SK-N-SH (cell line): ENCODE results near the gene PAQR7. TPM values are rescaled to one million over a fixed set of nuclear protein-coding genes. Genes with fewer than 3 reads are reported as not detected.

Experiments used
- CTCF ChIA-PET: fragments of 300-600, 350-600 bp; formaldehyde crosslinking; extraction: SDS; loops from one replicate; lab custom pipeline; 2021; lab: Yijun Ruan, JAX
- POLR2A ChIA-PET: fragments of 350-600 bp; sonication (Branson Sonifier 250); formaldehyde crosslinking; extraction: SDS; loops from one replicate; lab custom pipeline; 2020; ENCODE audit warnings: antibody characterized with exemption, inconsistent platforms; lab: Yijun Ruan, JAX
- DNase-seq: peaks from one replicate; pipeline ENCODE4 v3.0.0; 2012
- H2AFZ ChIP-seq: fragments of 200-600 bp; sonication (generic); 2 replicates; pipeline ENCODE4 v1.8.1; 2016; ENCODE audit warnings: antibody characterized with exemption, mild to moderate bottlenecking, low read depth
- H3F3A ChIP-seq: fragments of 200-600 bp; sonication (generic); replicated peaks from 2 replicates; pipeline ENCODE3; 2016; ENCODE audit warnings: antibody characterized with exemption, mild to moderate bottlenecking; ENCODE audit not compliant: insufficient read depth
- H3K27ac ChIP-seq, 2 experiments: fragments of 200-500 bp in 1 of 2; fragments of 200-600 bp in 1 of 2; sonication (Bioruptor generic) in 1 of 2; sonication (generic), shearing (Covaris generic) in 1 of 2; 2 replicates each; pipeline versions ENCODE4 v1.5.1 to v1.6.1; 2014 to 2016; ENCODE audit warnings: low read depth in 2 of 2, inconsistent platforms in 1 of 2, low read length in 1 of 2, mild to moderate bottlenecking in 1 of 2, mixed read lengths in 1 of 2
- H3K27me3 ChIP-seq: fragments of 200-600 bp; sonication (generic), shearing (Covaris generic); 2 replicates; pipeline ENCODE4 v1.6.1; 2016; ENCODE audit warnings: mixed run types; ENCODE audit not compliant: insufficient read depth
- H3K36me3 ChIP-seq, 2 experiments: fragments of 200-500 bp in 1 of 2; fragments of 200-600 bp in 1 of 2; sonication (Bioruptor generic) in 1 of 2; sonication (generic) in 1 of 2; replicated peaks in 1 of 2; 2 replicates each; pipeline versions ENCODE3 to v1.5.1; 2014 to 2016; ENCODE audit warnings: low read length in 1 of 2, mild to moderate bottlenecking in 1 of 2; ENCODE audit not compliant: insufficient read depth in 2 of 2, control insufficient read depth in 1 of 2
- H3K4me1 ChIP-seq, 2 experiments: fragments of 200-500 bp in 1 of 2; fragments of 200-600 bp in 1 of 2; sonication (Bioruptor generic) in 1 of 2; sonication (generic), shearing (Covaris generic) in 1 of 2; 2 replicates each; pipeline versions ENCODE4 v1.5.1 to v1.6.1; 2014 to 2016; ENCODE audit warnings: low read depth in 1 of 2, low read length in 1 of 2, mixed run types in 1 of 2; ENCODE audit not compliant: insufficient read depth in 2 of 2, control insufficient read depth in 1 of 2
- H3K4me2 ChIP-seq: fragments of 200-600 bp; sonication (generic), shearing (Covaris generic); 2 replicates; pipeline ENCODE4 v1.6.1; 2017; ENCODE audit warnings: mixed run types
- H3K4me3 ChIP-seq, 2 experiments: fragments of 200-500 bp in 1 of 2; fragments of 200-600 bp in 1 of 2; sonication (Bioruptor generic) in 1 of 2; sonication (generic), shearing (Covaris generic) in 1 of 2; 2 replicates each; pipeline versions ENCODE4 v1.5.1 to v1.8.1; 2014 to 2016; ENCODE audit warnings: low read depth in 2 of 2, inconsistent platforms in 1 of 2, low read length in 1 of 2, mild to moderate bottlenecking in 1 of 2, mixed read lengths in 1 of 2, moderate library complexity in 1 of 2
- H3K79me2 ChIP-seq: fragments of 200-600 bp; sonication (generic); 2 replicates; pipeline ENCODE4 v1.8.1; 2017; ENCODE audit warnings: mild to moderate bottlenecking; ENCODE audit not compliant: insufficient read depth
- H3K9ac ChIP-seq: fragments of 200-600 bp; sonication (generic); 2 replicates; pipeline ENCODE4 v1.6.1; 2017; ENCODE audit warnings: mixed run types
- H3K9me2 ChIP-seq: fragments of 200-600 bp; sonication (generic); 2 replicates; pipeline ENCODE4 v1.6.1; 2017; ENCODE audit warnings: mixed run types
- H3K9me3 ChIP-seq: fragments of 200-600 bp; sonication (generic); 2 replicates; pipeline ENCODE4 v1.6.1; 2017; ENCODE audit warnings: mixed run types, mild to moderate bottlenecking, moderate library complexity
- H4K20me1 ChIP-seq: fragments of 200-600 bp; sonication (generic); 2 replicates; pipeline ENCODE4 v1.6.1; 2017; ENCODE audit warnings: mild to moderate bottlenecking, mixed run types; ENCODE audit not compliant: insufficient read depth
- CHD2 ChIP-seq: fragments of 150-350 bp; IDR thresholded peaks from 2 replicates; pipeline ENCODE4 v1.6.1; 2018; ENCODE audit warnings: low read length; ENCODE audit not compliant: partially characterized antibody
- EZH2phosphoT487 ChIP-seq: fragments of 200-600 bp; sonication (generic); IDR thresholded peaks from 2 replicates; pipeline ENCODE4 v1.6.1; 2017; ENCODE audit warnings: low read depth, mixed run types, mild to moderate bottlenecking, antibody characterized with exemption, moderate library complexity, borderline replicate concordance
- MXI1 ChIP-seq: IDR thresholded peaks from 2 replicates; pipeline ENCODE4 v1.6.1; 2012; ENCODE audit warnings: mild to moderate bottlenecking, low read depth, low read length, improper control_type of control experiment
- NFIC ChIP-seq: IDR thresholded peaks from 2 replicates; pipeline ENCODE4 v1.4.0; 2012; ENCODE audit warnings: borderline replicate concordance
- POLR2AphosphoS5 ChIP-seq: IDR thresholded peaks from 2 replicates; pipeline ENCODE4 v1.6.1; 2012; ENCODE audit warnings: low read depth, low read length
- RCOR1 ChIP-seq: fragments of 150-350 bp; IDR thresholded peaks from 2 replicates; pipeline ENCODE4 v1.6.1; 2017; ENCODE audit warnings: antibody characterized with exemption, low read length
- RFX5 ChIP-seq: IDR thresholded peaks from 2 replicates; pipeline ENCODE4 v1.6.1; 2012; ENCODE audit warnings: mild to moderate bottlenecking, improper control_type of control experiment, low read length
- SIN3A ChIP-seq: IDR thresholded peaks from 2 replicates; pipeline ENCODE4 v1.6.1; 2012; ENCODE audit warnings: low read depth, mild to moderate bottlenecking, low read length, moderate library complexity, borderline replicate concordance
- SMC3 ChIP-seq: IDR thresholded peaks from 2 replicates; pipeline ENCODE4 v1.6.1; 2012; ENCODE audit warnings: low read depth, low read length, improper control_type of control experiment
- YY1 ChIP-seq: IDR thresholded peaks from 2 replicates; pipeline ENCODE4 v1.4.0; 2012; ENCODE audit warnings: low read depth, mild to moderate bottlenecking
- WGBS: methylation state at CpG from one replicate; pipeline ENCODE4 v1.1.6; 2017; ENCODE audit warnings: low lambda C conversion rate; 5-methylcytosine and 5-hydroxymethylcytosine counted together
- polyA plus RNA-seq, 3 experiments: library from polyadenylated mRNA; depleted of rRNA; stranded (reverse); fragments of >200 nt; gene quantifications; 2 replicates each; pipeline ENCODE4 v1.2.3, GENCODE V29; 2012
- TF ChIP-seq, protein P1 (sequence below): IDR thresholded peaks from 2 replicates; pipeline ENCODE4 v1.6.1; 2012; ENCODE audit warnings: mild to moderate bottlenecking, low read depth, low read length, moderate library complexity
- TF ChIP-seq, protein P2 (sequence below): IDR thresholded peaks from 2 replicates; pipeline ENCODE4 v1.4.0; 2012; ENCODE audit warnings: low read depth
- TF ChIP-seq, protein P3 (sequence below): fragments of 150-350 bp; IDR thresholded peaks from 2 replicates; pipeline ENCODE4 v1.6.1; 2016; ENCODE audit warnings: mild to moderate bottlenecking, low read depth, low read length
- TF ChIP-seq, protein P4 (sequence below): fragments of 150-350 bp; IDR thresholded peaks from 2 replicates; pipeline ENCODE4 v1.6.1; 2017; ENCODE audit warnings: antibody characterized with exemption, low read length, low read depth, borderline replicate concordance
- TF ChIP-seq, protein P5 (sequence below): IDR thresholded peaks from 2 replicates; pipeline ENCODE4 v1.4.0; 2012; ENCODE audit warnings: low read depth, borderline replicate concordance

PAQR7 gene
- polyA plus RNA-seq, 1 of the 3 experiments (the other 2 are of a cell fraction): 5.6 TPM

DNA sequence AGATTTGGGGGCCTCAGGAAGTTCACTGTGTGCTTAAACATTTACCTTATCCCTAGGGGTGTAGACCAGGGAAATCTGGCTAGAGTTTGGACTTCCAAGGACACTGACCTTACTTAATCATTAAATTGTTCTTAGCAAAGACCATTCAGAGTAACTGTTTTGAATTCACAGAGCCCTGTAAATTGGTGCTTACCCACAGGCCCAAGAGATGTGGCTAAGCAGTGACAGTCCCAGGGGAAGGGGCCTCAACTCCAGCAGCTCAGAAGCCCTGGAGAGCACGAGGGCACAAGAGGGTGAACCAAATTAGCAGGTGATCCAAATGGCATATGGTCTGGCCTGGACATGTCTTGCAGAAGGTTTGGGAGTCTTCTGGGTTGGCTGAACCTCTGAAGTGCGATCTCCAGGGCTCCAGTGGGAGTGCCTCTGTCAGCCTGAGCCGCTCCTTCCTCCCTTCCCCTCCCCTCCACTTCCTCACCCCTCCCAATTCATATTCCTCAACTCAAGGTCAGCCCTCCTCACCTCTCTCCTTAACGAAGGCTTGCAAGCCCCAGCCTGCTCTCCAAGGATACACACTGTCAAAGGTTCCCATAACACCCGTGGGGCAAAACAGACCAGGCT lies 4.3 kb downstream of the PAQR7 start:
- Histone ChIP-seq H3K4me1 (peaks cover 0 to 13% of the 10 kb centered on the region in 2 experiments; a peak in 1 of 4 replicates), H3K9me2 (no peaks in the 10 kb centered on the region), H3K4me2 (no peak overlapping the region), H3K36me3 (no peaks in the 10 kb centered on the region), H3K27me3 (no peaks in the 10 kb centered on the region), H3K4me3 (no peak overlapping the region), H3K9ac (no peak overlapping the region), H3K9me3 (no peaks in the 10 kb centered on the region), H3K27ac (no peak overlapping the region), H2AFZ (no peak overlapping the region), H3K79me2 (peaks cover 13% of the 10 kb centered on the region), H3F3A (peaks cover 7% of the 10 kb centered on the region), H4K20me1 (no peaks in the 10 kb centered on the region)
- ChIA-PET POLR2A (interaction anchor here (0.6 kb wide), 1 partner anchor 669 kb away, joined by 4 read pairs; no protein-coding TSS in a partner anchor), CTCF (no interaction called here)
- no peak for DNase-seq
- TF ChIP-seq EZH2phosphoT487: no peak
- TF ChIP-seq YY1: no peak
- TF ChIP-seq, protein P1, sequence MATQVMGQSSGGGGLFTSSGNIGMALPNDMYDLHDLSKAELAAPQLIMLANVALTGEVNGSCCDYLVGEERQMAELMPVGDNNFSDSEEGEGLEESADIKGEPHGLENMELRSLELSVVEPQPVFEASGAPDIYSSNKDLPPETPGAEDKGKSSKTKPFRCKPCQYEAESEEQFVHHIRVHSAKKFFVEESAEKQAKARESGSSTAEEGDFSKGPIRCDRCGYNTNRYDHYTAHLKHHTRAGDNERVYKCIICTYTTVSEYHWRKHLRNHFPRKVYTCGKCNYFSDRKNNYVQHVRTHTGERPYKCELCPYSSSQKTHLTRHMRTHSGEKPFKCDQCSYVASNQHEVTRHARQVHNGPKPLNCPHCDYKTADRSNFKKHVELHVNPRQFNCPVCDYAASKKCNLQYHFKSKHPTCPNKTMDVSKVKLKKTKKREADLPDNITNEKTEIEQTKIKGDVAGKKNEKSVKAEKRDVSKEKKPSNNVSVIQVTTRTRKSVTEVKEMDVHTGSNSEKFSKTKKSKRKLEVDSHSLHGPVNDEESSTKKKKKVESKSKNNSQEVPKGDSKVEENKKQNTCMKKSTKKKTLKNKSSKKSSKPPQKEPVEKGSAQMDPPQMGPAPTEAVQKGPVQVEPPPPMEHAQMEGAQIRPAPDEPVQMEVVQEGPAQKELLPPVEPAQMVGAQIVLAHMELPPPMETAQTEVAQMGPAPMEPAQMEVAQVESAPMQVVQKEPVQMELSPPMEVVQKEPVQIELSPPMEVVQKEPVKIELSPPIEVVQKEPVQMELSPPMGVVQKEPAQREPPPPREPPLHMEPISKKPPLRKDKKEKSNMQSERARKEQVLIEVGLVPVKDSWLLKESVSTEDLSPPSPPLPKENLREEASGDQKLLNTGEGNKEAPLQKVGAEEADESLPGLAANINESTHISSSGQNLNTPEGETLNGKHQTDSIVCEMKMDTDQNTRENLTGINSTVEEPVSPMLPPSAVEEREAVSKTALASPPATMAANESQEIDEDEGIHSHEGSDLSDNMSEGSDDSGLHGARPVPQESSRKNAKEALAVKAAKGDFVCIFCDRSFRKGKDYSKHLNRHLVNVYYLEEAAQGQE: no peak
- 84% methylated on average over 5 of the region's 5 CpGs for WGBS

DNA sequence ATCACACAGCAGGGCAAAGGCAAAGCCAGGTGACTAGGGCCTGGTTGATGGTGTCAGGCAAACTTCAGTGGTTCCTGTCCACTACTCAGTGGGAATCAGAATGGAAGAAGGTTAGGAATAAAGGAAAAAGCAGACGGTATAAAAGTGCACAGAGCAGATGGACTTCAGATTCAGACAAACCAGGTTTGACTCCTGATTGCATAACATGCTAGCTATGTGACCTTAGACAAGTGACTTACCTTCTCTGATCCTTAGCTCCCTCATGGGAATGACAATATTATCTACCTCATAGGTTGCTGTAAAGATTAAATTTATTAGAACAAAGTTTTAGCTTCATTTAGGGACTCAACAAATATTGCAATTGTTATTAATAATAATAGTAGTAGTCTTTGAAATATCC lies 4.9 kb downstream of the PAQR7 start:
- Histone ChIP-seq H3K4me1 (peaks cover 0 to 8% of the 10 kb centered on the region in 2 experiments; a peak in 1 of 4 replicates), H3K27me3 (no peaks in the 10 kb centered on the region), H3K79me2 (peaks cover 13% of the 10 kb centered on the region), H3F3A (peaks cover 4% of the 10 kb centered on the region), H4K20me1 (no peaks in the 10 kb centered on the region), H3K9ac (no peak overlapping the region), H3K9me2 (no peaks in the 10 kb centered on the region), H3K36me3 (no peaks in the 10 kb centered on the region), H3K4me2 (no peak overlapping the region), H3K27ac (no peak overlapping the region), H2AFZ (no peak overlapping the region), H3K4me3 (no peak overlapping the region), H3K9me3 (no peaks in the 10 kb centered on the region)
- ChIA-PET CTCF (interaction anchor here (0.6 kb wide), 2 partner anchors 53 to 56 kb away, joined by 3 read pairs; no protein-coding TSS in a partner anchor), POLR2A (no interaction called here)
- no peak for DNase-seq
- 78% methylated on average over 1 of the region's 1 CpG for WGBS
- TF ChIP-seq POLR2AphosphoS5: no peak
- TF ChIP-seq MXI1: no peak
- TF ChIP-seq RFX5: no peak
- no peak for TF ChIP-seq EZH2phosphoT487
- no peak for TF ChIP-seq RCOR1
- TF ChIP-seq SIN3A: no peak
- no peak for TF ChIP-seq NFIC
- no peak for TF ChIP-seq SMC3
- TF ChIP-seq, protein P2, sequence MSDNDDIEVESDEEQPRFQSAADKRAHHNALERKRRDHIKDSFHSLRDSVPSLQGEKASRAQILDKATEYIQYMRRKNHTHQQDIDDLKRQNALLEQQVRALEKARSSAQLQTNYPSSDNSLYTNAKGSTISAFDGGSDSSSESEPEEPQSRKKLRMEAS: no peak
- TF ChIP-seq, protein P1: no peak
- TF ChIP-seq, protein P3, sequence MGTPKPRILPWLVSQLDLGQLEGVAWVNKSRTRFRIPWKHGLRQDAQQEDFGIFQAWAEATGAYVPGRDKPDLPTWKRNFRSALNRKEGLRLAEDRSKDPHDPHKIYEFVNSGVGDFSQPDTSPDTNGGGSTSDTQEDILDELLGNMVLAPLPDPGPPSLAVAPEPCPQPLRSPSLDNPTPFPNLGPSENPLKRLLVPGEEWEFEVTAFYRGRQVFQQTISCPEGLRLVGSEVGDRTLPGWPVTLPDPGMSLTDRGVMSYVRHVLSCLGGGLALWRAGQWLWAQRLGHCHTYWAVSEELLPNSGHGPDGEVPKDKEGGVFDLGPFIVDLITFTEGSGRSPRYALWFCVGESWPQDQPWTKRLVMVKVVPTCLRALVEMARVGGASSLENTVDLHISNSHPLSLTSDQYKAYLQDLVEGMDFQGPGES: no peak
- TF ChIP-seq, protein P4, sequence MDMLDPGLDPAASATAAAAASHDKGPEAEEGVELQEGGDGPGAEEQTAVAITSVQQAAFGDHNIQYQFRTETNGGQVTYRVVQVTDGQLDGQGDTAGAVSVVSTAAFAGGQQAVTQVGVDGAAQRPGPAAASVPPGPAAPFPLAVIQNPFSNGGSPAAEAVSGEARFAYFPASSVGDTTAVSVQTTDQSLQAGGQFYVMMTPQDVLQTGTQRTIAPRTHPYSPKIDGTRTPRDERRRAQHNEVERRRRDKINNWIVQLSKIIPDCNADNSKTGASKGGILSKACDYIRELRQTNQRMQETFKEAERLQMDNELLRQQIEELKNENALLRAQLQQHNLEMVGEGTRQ: no peak
- TF ChIP-seq CHD2: no peak
- TF ChIP-seq, protein P5, sequence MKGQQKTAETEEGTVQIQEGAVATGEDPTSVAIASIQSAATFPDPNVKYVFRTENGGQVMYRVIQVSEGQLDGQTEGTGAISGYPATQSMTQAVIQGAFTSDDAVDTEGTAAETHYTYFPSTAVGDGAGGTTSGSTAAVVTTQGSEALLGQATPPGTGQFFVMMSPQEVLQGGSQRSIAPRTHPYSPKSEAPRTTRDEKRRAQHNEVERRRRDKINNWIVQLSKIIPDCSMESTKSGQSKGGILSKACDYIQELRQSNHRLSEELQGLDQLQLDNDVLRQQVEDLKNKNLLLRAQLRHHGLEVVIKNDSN: no peak
